Calu3 (cell line): ENCODE measurements around the gene GPX7. TPM values are rescaled to one million over a fixed set of nuclear protein-coding genes. Genes with fewer than 3 reads are reported as not detected.

Experiments
- BruUV-seq: library from RNA; stranded (reverse); fragments of 400-500 nt; replicated peaks from 2 replicates; lab custom pipeline; 2021; lab: Mats Ljungman, UMichigan
- CTCF ChIA-PET: fragments of 300-600 bp; sonication (Branson Sonifier 250); formaldehyde crosslinking; loops from one replicate; lab custom pipeline; 2022; ENCODE audit warnings: antibody characterized with exemption; lab: Charles Lee
- DNase-seq: peaks from one replicate; pipeline ENCODE4 v3.0.0; 2022
- H3K27ac Mint-ChIP-seq: one replicate; pipeline ENCODE4 v1.8.0; 2022; ENCODE audit warnings: mixed read lengths; ENCODE audit not compliant: unreplicated experiment
- H3K27me3 Mint-ChIP-seq: one replicate; pipeline ENCODE4 v1.8.0; 2022; ENCODE audit warnings: mixed read lengths; ENCODE audit not compliant: unreplicated experiment
- H3K36me3 Mint-ChIP-seq: one replicate; pipeline ENCODE4 v1.8.0; 2022; ENCODE audit warnings: mild to moderate bottlenecking, moderate library complexity, mixed read lengths; ENCODE audit not compliant: insufficient read depth, unreplicated experiment
- H3K4me1 Mint-ChIP-seq: one replicate; pipeline ENCODE4 v1.8.0; 2022; ENCODE audit warnings: mild to moderate bottlenecking, low read depth, mixed read lengths; ENCODE audit not compliant: unreplicated experiment
- H3K4me3 Mint-ChIP-seq: one replicate; pipeline ENCODE4 v1.8.0; 2022; ENCODE audit warnings: mild to moderate bottlenecking, low read depth, moderate library complexity, mixed read lengths; ENCODE audit not compliant: unreplicated experiment
- H3K9me3 Mint-ChIP-seq: one replicate; pipeline ENCODE4 v1.8.0; 2022; ENCODE audit warnings: low read depth, mixed read lengths; ENCODE audit not compliant: unreplicated experiment
- intact Hi-C: fragments of 100-400 bp; cut with micrococcal nuclease; formaldehyde crosslinking; loops from one replicate; pipeline ENCODE4 v1.10.0; 2022; ENCODE audit not compliant: unreplicated experiment
- total RNA-seq: library from RNA; stranded (reverse); gene quantifications from 2 replicates; pipeline ENCODE4 v1.2.3, GENCODE V29; 2022
- TF ChIP-seq, protein P1 (sequence below): fragments of 200-600 bp; IDR thresholded peaks from one replicate; pipeline ENCODE4 v1.8.0; 2022; ENCODE audit warnings: antibody characterized with exemption; ENCODE audit not compliant: unreplicated experiment

GPX7 gene
- total RNA-seq, 1 experiment from 2014 or later, result not detected

DNA sequence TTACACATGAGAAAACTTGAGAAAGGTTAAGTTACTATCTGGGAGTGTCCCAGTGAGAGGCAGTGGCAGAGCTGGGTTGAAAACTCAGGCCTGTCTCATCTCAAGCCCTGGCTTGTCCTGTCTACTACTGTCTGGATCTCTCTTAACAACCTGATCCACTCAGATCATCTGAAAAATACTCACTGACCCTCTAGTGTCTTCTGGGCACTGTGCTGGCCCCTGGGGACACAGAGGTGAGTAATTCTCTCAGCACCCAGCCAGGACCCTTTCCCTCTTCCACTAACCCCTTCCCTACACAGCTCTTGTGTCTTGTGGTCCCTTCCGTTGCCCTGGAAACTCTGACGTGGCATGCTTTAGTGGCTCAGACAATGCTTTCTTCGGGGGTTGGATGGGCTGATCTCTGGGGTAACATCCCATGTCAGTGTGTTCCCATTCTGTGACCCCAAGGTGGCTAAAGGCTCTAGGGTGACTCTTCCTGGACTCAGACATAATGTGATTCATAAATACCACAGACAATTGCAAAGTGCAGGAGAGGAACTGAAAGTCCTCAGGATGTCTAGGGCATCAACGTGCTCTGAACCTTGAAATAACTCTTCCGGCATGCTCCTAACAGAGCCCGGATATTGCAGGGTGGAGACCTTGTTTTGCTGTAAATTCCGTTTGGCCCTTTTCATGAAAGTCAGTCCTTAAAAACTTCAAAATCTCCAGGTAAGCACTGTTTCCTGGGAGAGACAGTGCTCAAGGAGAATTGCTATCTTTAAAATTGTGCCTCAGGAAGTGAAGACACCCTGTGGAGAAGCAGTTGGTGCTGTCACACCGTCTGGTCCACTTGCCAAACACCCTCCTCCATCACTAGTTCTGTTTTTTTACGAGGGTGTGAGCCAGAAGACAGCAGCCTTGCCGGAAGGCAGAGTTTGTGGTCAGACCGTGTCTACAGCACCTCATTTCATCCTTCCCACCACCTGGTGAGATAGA, 34.8 kb downstream of the GPX7 start:
- Mint-ChIP-seq H3K4me1 (peaks cover 7% of the 10 kb centered on the region), H3K36me3 (no peaks in the 10 kb centered on the region), H3K27me3 (peaks cover 27% of the 10 kb centered on the region), H3K4me3 (no peak overlapping the region), H3K27ac (no peak overlapping the region), H3K9me3 (peaks cover 2% of the 10 kb centered on the region)
- CTCF ChIA-PET, result no interaction called here
- intact Hi-C loops, result no loop called here
- TF ChIP-seq, protein P1, sequence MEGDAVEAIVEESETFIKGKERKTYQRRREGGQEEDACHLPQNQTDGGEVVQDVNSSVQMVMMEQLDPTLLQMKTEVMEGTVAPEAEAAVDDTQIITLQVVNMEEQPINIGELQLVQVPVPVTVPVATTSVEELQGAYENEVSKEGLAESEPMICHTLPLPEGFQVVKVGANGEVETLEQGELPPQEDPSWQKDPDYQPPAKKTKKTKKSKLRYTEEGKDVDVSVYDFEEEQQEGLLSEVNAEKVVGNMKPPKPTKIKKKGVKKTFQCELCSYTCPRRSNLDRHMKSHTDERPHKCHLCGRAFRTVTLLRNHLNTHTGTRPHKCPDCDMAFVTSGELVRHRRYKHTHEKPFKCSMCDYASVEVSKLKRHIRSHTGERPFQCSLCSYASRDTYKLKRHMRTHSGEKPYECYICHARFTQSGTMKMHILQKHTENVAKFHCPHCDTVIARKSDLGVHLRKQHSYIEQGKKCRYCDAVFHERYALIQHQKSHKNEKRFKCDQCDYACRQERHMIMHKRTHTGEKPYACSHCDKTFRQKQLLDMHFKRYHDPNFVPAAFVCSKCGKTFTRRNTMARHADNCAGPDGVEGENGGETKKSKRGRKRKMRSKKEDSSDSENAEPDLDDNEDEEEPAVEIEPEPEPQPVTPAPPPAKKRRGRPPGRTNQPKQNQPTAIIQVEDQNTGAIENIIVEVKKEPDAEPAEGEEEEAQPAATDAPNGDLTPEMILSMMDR, result no peak
- no peak for DNase-seq
- no TSS peak for BruUV-seq

DNA sequence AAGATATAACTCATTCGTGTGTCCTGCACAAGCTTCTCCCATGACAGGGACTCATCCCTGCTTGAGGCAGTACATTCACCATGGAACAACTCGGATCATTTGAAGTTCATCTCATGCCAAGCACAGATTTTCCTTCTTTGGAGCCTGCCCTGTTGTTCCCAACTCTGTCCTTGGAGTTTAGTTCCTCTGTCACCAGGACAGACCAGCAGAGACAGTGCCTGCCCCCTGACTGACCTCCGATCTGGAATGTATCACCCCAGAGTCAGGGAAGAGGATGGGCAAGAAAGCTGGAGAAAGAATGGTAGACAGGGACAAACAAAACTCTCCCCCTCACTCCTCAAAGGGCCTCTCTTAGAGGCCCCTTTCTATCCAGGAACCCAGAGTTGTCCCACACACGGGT, 35.8 kb downstream of the GPX7 start:
- CTCF ChIA-PET, result no interaction called here
- Mint-ChIP-seq H3K36me3 (no peaks in the 10 kb centered on the region), H3K9me3 (peaks cover 2% of the 10 kb centered on the region), H3K4me3 (no peak overlapping the region), H3K4me1 (peaks cover 7% of the 10 kb centered on the region), H3K27ac (no peak overlapping the region), H3K27me3 (peaks cover 17% of the 10 kb centered on the region)
- no TSS peak for BruUV-seq
- TF ChIP-seq, protein P1, result no peak
- intact Hi-C loops, result no loop called here
- DNase-seq, result no peak

DNA sequence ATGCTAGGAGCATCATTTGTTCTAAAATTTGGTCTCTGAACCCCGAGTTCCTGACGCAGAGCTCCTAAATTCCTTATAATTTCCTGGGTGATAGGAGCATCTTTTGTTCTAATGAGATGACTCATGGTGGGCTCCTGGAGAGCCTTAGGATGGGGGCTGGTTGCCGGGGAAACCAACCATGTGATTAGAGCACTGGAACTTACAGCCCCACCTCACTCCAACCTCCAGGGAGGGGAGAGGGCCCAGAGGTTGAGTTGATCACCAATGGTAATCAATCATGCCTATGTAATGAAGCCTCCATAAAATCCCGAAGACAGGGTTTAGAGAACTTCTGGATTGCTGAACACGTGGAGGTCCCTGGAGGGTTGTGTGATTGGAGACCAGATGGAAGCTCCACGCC, 38.5 kb downstream of the GPX7 start:
- Mint-ChIP-seq H3K4me3 (no peak overlapping the region), H3K36me3 (no peaks in the 10 kb centered on the region), H3K9me3 (peaks cover 2% of the 10 kb centered on the region), H3K27me3 (peaks cover 8% of the 10 kb centered on the region), H3K27ac (no peak overlapping the region), H3K4me1 (peaks cover 1% of the 10 kb centered on the region)
- DNase-seq, result no peak
- BruUV-seq, result no TSS peak
- CTCF ChIA-PET, result no interaction called here
- intact Hi-C loops, result no loop called here
- TF ChIP-seq, protein P1, result no peak

DNA sequence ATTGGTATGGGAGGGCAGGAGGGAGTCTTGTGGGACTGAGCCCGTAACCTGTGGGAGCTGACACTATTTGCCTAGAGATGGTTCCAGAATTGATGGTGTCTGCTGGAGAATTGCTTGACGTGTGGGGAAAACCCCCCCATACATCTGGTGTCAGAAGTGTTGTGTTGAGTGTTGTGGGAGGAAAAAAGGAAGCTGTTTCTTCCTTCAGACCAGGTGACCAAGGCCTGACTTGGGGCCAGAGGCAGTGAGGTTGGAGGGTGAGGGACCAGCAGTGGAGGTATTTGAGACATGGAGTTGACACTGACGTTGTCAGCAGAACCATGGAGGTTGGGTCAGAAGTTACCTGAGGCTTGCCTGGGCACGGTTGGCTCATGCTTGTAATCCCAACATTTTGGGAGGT, 39.1 kb downstream of the GPX7 start:
- H3K36me3 Mint-ChIP-seq, result no peaks in the 10 kb centered on the region

More for the DNA sequence above, 39.1 kb downstream of the GPX7 start:
- intact Hi-C loops, result no loop called here
- no TSS peak for BruUV-seq
- no peak for DNase-seq
- Mint-ChIP-seq H3K4me3 (no peak overlapping the region), H3K4me1 (no peaks in the 10 kb centered on the region), H3K27ac (no peak overlapping the region), H3K9me3 (peaks cover 2% of the 10 kb centered on the region), H3K27me3 (peaks cover 8% of the 10 kb centered on the region)
- TF ChIP-seq, protein P1, result no peak
- CTCF ChIA-PET, result no interaction called here
